Measurements from ENCODE around the gene STUM.

GRCh38 chr1:226649780-226650179 is 101.2 kb downstream of the STUM start:
- TF ChIP-seq CTCF (conservative IDR thresholded peaks at IDR 0.05) (no peak), ZFX (IDR thresholded peaks at IDR 0.05) (no peak)
